HG03432 (cell line): Measurements from ENCODE around the gene CDC5L.
"Not testable (repeated sequence)": the region's sequence is repeated elsewhere in the genome, so short reads cannot be mapped to it uniquely, and the experiment has no call there.

Experiments
- ATAC-seq: cut with Tn5 transposase; IDR thresholded peaks from one replicate; pipeline ENCODE4 v1.9.1; 2021; ENCODE audit warnings: mild to moderate bottlenecking, moderate library complexity; ENCODE audit not compliant: unreplicated experiment

The CDC5L gene

GRCh38 chr6:44410363-44410762, 22.9 kb downstream of the CDC5L start:
- no peak for ATAC-seq

GRCh38 chr6:44411141-44411540, 23.6 kb downstream of the CDC5L start:
- ATAC-seq = no peak

GRCh38 chr6:44415449-44415848, 27.9 kb downstream of the CDC5L start:
- no peak for ATAC-seq

- ATAC-seq = no peak
These were observed 28.5 kb downstream of the CDC5L start for GRCh38 chr6:44415873-44416502.

DNA sequence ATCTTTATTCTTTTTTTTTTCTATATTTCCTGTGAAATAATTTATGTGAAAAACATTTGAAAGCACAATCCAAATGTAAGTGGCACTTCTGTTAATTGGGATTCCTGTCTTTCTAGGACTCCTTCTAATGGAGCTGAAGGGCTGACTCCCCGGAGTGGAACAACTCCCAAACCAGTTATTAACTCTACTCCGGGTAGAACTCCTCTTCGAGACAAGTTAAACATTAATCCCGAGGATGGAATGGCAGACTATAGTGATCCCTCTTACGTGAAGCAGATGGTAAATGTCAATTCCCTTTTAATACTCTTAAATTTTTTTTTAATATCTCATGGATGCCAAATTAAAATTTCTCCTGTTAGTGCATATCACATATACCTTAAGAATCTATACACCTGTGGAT, 35.0 kb downstream of the CDC5L start:
- no peak for ATAC-seq

DNA sequence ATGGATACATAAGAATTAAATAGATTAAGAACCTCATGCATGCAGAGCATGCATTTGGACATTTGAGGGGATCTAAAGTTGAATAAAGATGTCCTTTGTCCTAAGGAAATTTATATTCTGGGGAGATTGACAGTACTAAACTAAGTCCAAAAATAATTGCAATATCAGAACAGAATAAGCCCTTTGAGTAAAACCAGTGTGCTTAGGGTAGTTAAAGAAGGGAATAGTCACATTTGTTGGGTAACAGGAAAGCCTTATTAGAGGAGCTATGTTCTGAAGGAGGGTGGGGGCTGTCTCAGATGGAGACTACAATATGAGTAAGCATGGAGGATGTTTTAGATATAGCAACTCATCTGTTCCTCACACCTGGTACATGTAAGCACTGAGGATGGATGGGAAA, 35.8 kb downstream of the CDC5L start:
- no peak for ATAC-seq

- ATAC-seq = no peak
These were observed 38.4 kb downstream of the CDC5L start for GRCh38 chr6:44425951-44426350.

DNA sequence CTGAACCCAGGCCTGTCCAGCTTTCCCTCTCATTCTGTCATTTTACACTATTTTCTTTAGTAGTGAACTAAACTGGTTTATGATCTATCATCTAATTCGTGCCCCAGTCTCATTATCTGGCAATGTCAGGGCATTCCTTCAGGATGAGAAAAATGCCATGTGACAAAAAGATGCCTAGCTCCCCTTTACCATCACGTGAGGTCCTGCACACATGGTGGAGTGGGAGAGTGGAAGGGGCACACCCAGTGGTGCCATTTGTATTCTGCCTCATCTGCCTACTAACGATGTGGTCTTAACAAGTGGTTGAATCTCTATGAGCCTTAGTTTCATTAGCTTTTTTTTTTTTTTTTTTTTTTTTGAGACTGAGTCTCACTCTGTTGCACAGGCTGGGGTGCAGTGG, 41.2 kb downstream of the CDC5L start:
- ATAC-seq = no peak

GRCh38 chr6:44430326-44430725, 42.8 kb downstream of the CDC5L start:
- ATAC-seq = no peak

DNA sequence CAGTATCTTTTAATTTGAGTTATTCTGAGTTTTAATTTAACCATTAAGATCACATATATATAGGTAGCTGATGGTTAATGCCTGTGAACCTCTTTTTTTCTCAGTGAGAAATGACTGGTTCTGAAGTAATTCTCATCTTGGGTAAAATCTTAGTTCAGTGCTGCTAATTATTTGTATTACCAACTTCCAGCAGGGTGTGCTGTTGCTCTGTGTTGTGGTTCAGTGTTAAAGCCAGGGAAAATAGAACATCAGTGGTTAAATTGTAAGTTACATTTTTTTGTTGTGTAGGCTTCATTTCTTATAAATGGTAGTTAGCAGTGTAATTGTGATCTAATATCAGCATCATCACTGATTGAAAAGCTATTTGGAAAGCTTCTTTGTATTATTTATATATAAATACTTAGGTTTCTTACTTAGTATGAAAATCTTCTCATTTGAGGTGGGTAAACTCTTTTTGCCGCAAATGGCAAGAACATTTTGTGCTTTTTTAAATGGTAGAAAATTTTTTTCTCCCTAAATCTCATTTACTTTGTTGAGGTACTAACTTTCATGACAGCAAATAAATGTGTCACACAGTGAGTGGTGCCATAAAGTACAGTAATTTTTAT, 43.7 kb downstream of the CDC5L start:
- peak; percentile 67 for ATAC-seq

- ATAC-seq = no peak
These were observed 44.7 kb downstream of the CDC5L start for GRCh38 chr6:44432227-44432626.

- no peak for ATAC-seq
These were observed 45.2 kb downstream of the CDC5L start for GRCh38 chr6:44432726-44433125.

- ATAC-seq = no peak
These were observed 48.0 kb downstream of the CDC5L start for GRCh38 chr6:44435500-44435899.

DNA sequence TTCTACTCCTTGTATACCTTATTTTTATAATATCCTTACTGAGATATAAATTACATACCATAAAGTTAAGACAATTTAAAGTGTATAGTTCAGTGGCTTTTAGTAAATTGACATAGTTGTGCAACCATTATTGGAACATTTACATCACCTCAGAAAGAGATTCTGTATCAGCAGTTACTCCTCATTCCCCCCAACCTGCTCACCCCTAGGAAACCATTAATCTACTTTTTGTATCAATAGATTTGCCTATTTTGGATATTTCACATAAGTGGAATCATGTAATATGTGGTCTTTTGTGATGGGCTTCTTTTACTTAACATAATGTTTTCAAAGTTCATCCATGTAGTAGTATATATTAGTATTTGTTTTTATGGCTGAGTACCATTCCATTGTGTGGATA, 51.3 kb downstream of the CDC5L start:
- no peak for ATAC-seq

GRCh38 chr6:44439270-44440045, 52.0 kb downstream of the CDC5L start:
- no peak for ATAC-seq

DNA sequence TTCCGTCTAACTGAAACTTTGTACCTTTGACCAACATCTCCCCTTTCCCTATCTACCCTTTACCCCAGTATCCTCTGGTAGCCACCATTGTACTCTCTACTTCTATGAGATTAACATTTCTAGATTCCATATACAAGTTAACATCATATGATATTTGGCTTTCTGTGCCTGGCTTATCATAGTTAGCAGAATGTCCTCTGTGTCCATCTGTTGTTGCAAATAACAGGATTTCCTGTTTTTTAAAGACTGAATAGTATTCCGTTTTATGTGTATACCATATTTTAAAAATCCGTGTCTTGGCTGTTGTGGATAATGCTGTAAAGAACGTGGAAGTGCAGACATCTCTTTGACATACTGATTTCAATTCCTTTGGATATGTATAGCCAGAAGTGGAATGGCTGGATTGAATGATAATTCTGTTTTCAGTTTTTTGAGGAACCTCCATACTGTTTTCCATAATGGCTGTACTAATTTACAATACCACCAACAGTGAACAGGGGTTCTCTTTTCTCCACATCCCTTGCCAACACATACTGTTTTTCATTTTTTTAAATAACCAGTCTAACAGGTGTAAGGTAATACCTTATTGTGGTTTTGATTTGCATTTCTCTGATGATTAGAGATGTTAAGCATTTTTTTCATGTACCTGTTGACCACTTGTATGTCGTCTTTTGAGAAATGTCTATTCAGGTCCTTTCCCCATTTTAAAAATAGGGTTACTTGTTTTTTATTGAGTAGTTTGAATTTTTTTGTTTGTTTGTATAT, 53.8 kb downstream of the CDC5L start:
- no peak for ATAC-seq

DNA sequence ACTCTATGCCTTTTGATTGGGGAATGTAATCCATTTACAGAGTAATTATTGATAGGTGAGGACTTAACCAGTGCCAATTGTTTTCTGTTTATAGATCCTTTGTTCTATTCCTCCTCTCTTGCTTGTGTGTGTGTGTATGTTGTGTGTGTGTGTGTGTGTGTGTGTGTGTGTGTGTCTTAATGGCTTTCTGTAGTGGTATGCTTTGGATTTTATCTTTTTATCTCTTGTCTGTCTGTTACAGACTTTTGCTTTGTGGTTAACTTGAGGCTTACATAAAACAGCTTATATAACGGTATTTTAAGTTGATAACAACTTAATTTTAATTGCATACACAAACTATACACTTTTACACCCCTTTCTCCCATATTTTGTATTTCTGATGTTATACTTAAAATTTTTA, 54.7 kb downstream of the CDC5L start:
- ATAC-seq = no peak

DNA sequence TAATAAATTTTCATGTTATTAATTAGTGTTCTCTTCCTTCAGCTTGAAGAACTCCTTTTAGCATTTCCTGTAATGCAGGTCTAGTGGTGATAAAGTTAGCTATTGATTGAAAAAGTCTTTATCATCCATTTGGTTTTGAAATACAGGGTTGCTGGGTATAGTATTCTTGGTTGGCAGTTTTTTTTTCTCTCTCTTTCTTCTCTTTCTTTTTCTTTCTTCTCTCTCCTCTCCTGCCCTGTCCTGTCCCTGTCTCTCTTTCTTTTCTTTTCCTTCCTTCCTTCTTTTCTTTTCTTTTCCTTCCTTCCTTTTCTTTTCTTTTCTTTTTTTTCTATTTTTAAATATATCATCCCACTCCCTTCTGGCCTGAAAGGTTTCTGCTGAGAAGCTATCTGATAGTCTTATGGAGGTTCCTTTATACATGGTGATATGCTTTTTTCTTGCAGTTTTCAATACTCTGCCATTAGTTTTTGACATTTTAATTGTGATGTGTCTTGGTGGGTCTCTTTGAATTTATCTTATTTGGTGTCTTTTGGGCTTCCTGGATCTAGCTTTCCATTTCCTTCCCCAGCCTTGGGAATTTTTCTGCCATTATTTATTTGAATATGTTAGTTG, 55.4 kb downstream of the CDC5L start:
- ATAC-seq = no peak

GRCh38 chr6:44444853-44445252, 57.3 kb downstream of the CDC5L start:
- no peak for ATAC-seq

GRCh38 chr6:44446626-44447300, 59.3 kb downstream of the CDC5L start:
- ATAC-seq = no peak

- ATAC-seq = not testable (repeated sequence)
These were observed 61.7 kb downstream of the CDC5L start for GRCh38 chr6:44449181-44449580.
